BLaER1 (cell line): ENCODE measurements around the gene FES.

ENCODE experiments used
- H3K27ac ChIP-seq: shearing (Covaris generic); formaldehyde crosslinking; 2 replicates; pipeline ENCODE4 v1.8.1; 2022
- H3K27me3 ChIP-seq: shearing (Covaris generic); formaldehyde crosslinking; 2 replicates; pipeline ENCODE4 v1.8.1; 2022
- H3K36me3 ChIP-seq: shearing (Covaris generic); formaldehyde crosslinking; 2 replicates; pipeline ENCODE4 v1.8.1; 2022
- H3K4me1 ChIP-seq: shearing (Covaris generic); formaldehyde crosslinking; 2 replicates; pipeline ENCODE4 v1.8.1; 2022
- H3K4me2 ChIP-seq: shearing (Covaris generic); formaldehyde crosslinking; 2 replicates; pipeline ENCODE4 v1.8.1; 2022
- H3K4me3 ChIP-seq: shearing (Covaris generic); formaldehyde crosslinking; 2 replicates; pipeline ENCODE4 v1.8.1; 2022
- H3K9ac ChIP-seq: shearing (Covaris generic); formaldehyde crosslinking; 2 replicates; pipeline ENCODE4 v1.8.1; 2022
- H3K9me3 ChIP-seq: shearing (Covaris generic); formaldehyde crosslinking; 2 replicates; pipeline ENCODE4 v1.8.1; 2022
- H4K20me1 ChIP-seq: shearing (Covaris generic); formaldehyde crosslinking; 2 replicates; pipeline ENCODE4 v1.8.1; 2022
- Cebpa-rat ChIP-seq: shearing (Covaris generic); IDR thresholded peaks from 2 replicates; pipeline ENCODE4 v1.8.1; 2022

FES gene

DNA sequence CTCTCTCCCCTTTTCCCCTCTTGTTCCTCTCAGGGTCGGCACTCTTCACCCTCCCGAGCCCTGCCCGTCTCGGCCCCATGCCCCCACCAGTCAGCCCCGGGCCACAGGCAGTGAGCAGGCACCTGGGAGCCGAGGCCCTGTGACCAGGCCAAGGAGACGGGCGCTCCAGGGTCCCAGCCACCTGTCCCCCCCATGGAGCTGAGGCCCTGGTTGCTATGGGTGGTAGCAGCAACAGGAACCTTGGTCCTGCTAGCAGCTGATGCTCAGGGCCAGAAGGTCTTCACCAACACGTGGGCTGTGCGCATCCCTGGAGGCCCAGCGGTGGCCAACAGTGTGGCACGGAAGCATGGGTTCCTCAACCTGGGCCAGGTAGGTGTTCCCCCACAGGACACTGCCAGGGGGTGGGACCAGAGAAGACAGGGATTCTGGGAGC is 8.7 kb upstream of the FES start:
- Histone ChIP-seq H3K4me1 (peaks cover 51% of the 10 kb centered on the region), H3K27me3 (no peaks in the 10 kb centered on the region), H3K9ac (no peak overlapping the region), H3K36me3 (peaks cover 53% of the 10 kb centered on the region), H4K20me1 (peaks cover 49% of the 10 kb centered on the region), H3K4me2 (no peak overlapping the region), H3K9me3 (no peaks in the 10 kb centered on the region), H3K27ac (no peak overlapping the region), H3K4me3 (no peak overlapping the region)
- no peak for TF ChIP-seq Cebpa-rat

DNA sequence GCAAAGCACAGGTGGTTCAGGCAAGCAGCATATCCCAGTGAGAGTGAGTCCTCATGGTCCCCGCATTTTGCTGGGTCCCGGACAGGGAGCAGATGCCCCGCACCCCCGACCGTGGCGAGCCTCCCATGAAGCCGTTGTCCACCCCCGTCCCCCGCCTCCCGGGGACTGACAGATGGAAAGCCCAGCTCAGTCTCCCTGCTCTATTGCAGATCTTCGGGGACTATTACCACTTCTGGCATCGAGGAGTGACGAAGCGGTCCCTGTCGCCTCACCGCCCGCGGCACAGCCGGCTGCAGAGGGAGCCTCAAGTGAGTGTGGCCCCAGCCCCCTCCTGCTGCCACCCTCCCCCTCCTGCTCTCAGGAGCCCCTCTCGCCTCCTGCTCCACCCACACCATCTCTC is 8.3 kb upstream of the FES start:
- H3K9ac ChIP-seq: no peak overlapping the region
- peaks cover 58% of the 10 kb centered on the region for H3K36me3 ChIP-seq
- H3K4me1 ChIP-seq: peaks cover 46% of the 10 kb centered on the region
- H3K4me3 ChIP-seq: no peak overlapping the region
- H3K9me3 ChIP-seq: no peaks in the 10 kb centered on the region
- no peak overlapping the region for H3K4me2 ChIP-seq
- peaks cover 49% of the 10 kb centered on the region for H4K20me1 ChIP-seq
- no peaks in the 10 kb centered on the region for H3K27me3 ChIP-seq
- H3K27ac ChIP-seq: no peak overlapping the region
- no peak for TF ChIP-seq Cebpa-rat

DNA sequence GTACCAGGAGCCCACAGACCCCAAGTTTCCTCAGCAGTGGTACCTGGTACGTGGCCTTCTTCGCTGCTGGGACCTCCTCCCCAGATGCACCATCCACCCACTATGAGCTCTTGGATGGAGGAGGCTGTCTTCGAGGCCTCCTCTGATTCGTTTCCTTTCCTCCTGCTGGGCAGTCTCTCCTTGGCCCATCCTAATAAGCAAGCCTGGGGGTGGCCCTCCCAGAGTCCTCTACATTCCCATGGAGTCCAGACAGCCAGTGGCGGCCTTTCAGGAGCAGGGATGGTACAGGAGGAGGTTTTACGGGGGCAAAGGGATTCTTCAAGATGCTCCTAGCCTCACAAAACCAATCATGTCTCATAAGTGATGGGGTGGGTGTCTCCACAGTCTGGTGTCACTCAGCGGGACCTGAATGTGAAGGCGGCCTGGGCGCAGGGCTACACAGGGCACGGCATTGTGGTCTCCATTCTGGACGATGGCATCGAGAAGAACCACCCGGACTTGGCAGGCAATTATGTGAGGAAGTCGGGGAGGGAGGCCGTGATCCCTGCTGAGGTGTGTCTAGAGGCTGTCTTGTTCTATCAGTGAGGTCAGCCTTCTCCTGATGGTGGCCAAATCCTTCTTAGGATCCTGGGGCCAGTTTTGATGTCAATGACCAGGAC is 7.7 kb upstream of the FES start:
- no peak overlapping the region for H3K4me3 ChIP-seq
- H3K9me3 ChIP-seq: no peaks in the 10 kb centered on the region
- no peak for TF ChIP-seq Cebpa-rat
- H3K36me3 ChIP-seq: peaks cover 64% of the 10 kb centered on the region
- H3K27ac ChIP-seq: no peak overlapping the region
- no peak overlapping the region for H3K4me2 ChIP-seq
- H3K9ac ChIP-seq: no peak overlapping the region
- H4K20me1 ChIP-seq: peaks cover 49% of the 10 kb centered on the region
- no peaks in the 10 kb centered on the region for H3K27me3 ChIP-seq
- peaks cover 45% of the 10 kb centered on the region for H3K4me1 ChIP-seq

DNA sequence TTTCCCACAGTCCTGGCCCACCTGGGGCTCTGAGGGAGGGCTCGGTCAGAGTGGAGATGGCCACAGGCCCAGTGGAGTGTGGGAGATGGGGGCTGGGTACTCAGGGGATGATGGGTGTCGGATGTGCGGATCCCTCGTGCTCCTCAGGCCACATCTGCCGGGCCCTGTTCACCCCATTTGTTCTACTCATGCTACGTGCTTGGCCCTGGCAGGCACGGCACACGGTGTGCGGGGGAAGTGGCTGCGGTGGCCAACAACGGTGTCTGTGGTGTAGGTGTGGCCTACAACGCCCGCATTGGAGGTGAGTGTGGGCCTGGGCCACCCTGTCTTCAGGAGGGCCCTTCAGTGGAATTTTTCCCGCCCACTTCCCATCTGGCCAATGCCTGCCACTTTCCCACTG is 7.0 kb upstream of the FES start:
- no peaks in the 10 kb centered on the region for H3K27me3 ChIP-seq
- no peak overlapping the region for H3K4me2 ChIP-seq
- peaks cover 44% of the 10 kb centered on the region for H3K4me1 ChIP-seq
- no peak for TF ChIP-seq Cebpa-rat
- no peak overlapping the region for H3K4me3 ChIP-seq
- peaks cover 44% of the 10 kb centered on the region for H4K20me1 ChIP-seq
- no peak overlapping the region for H3K9ac ChIP-seq
- no peaks in the 10 kb centered on the region for H3K9me3 ChIP-seq
- H3K27ac ChIP-seq: no peak overlapping the region
- peaks cover 70% of the 10 kb centered on the region for H3K36me3 ChIP-seq

DNA sequence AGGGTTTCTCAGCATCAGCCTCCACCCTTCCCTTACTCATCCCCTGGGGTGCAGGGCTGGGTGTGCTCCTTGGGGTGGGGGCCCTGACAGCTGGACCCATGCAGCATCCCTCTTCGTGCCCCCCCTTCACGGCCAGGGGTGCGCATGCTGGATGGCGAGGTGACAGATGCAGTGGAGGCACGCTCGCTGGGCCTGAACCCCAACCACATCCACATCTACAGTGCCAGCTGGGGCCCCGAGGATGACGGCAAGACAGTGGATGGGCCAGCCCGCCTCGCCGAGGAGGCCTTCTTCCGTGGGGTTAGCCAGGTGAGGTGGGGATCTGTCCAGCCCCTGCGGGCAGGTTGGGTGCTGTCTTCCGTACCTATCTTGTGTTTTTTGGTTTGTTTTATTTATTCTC is 6.3 kb upstream of the FES start:
- Histone ChIP-seq H3K27me3 (no peaks in the 10 kb centered on the region), H3K4me2 (no peak overlapping the region), H4K20me1 (peaks cover 37% of the 10 kb centered on the region), H3K27ac (no peak overlapping the region), H3K9ac (no peak overlapping the region), H3K9me3 (no peaks in the 10 kb centered on the region), H3K4me3 (no peak overlapping the region), H3K36me3 (peaks cover 77% of the 10 kb centered on the region), H3K4me1 (peaks cover 44% of the 10 kb centered on the region)
- no peak for TF ChIP-seq Cebpa-rat

DNA sequence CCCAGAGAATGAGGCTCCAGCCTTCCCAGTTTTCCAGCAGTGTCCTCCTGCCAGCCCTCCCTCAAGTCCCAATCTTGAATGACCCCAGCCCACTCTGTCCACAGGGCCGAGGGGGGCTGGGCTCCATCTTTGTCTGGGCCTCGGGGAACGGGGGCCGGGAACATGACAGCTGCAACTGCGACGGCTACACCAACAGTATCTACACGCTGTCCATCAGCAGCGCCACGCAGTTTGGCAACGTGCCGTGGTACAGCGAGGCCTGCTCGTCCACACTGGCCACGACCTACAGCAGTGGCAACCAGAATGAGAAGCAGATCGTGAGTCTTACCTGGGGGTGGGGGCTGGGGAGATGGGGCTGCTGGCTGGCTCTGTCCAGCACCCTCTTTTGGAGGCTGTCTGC is 5.6 kb upstream of the FES start:
- Histone ChIP-seq H3K36me3 (peaks cover 78% of the 10 kb centered on the region), H3K4me1 (peaks cover 44% of the 10 kb centered on the region)
- TF ChIP-seq Cebpa-rat: no peak

DNA sequence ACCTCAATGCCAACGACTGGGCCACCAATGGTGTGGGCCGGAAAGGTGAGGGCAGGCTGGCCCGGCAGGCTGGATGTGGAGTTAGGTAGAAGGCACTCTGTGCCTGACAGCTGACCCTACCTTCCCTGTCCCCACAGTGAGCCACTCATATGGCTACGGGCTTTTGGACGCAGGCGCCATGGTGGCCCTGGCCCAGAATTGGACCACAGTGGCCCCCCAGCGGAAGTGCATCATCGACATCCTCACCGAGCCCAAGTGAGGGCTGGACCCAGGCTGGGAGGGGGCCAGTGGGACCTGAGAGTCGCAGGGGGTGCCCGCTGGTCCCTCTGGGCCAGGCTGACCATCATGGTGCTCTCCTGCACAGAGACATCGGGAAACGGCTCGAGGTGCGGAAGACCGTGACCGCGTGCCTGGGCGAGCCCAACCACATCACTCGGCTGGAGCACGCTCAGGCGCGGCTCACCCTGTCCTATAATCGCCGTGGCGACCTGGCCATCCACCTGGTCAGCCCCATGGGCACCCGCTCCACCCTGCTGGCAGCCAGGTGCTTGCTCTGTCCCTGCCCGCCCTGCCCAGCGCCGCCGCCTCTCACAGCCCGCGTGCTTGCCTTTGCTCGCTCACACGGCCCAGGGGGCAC is 4.5 kb upstream of the FES start:
- H3K9ac ChIP-seq: no peak overlapping the region
- no peak overlapping the region for H3K4me2 ChIP-seq
- no peak overlapping the region for H3K27ac ChIP-seq
- peaks cover 45% of the 10 kb centered on the region for H3K4me1 ChIP-seq
- no peaks in the 10 kb centered on the region for H3K9me3 ChIP-seq
- no peaks in the 10 kb centered on the region for H3K27me3 ChIP-seq
- H4K20me1 ChIP-seq: peaks cover 20% of the 10 kb centered on the region
- H3K36me3 ChIP-seq: peaks cover 78% of the 10 kb centered on the region
- TF ChIP-seq Cebpa-rat: no peak
- H3K4me3 ChIP-seq: no peak overlapping the region

More for the DNA sequence above, 5.6 kb upstream of the FES start:
- no peaks in the 10 kb centered on the region for H3K27me3 ChIP-seq
- peaks cover 31% of the 10 kb centered on the region for H4K20me1 ChIP-seq
- no peak overlapping the region for H3K4me2 ChIP-seq
- no peak overlapping the region for H3K4me3 ChIP-seq
- no peak overlapping the region for H3K27ac ChIP-seq
- H3K9ac ChIP-seq: no peak overlapping the region
- no peaks in the 10 kb centered on the region for H3K9me3 ChIP-seq

DNA sequence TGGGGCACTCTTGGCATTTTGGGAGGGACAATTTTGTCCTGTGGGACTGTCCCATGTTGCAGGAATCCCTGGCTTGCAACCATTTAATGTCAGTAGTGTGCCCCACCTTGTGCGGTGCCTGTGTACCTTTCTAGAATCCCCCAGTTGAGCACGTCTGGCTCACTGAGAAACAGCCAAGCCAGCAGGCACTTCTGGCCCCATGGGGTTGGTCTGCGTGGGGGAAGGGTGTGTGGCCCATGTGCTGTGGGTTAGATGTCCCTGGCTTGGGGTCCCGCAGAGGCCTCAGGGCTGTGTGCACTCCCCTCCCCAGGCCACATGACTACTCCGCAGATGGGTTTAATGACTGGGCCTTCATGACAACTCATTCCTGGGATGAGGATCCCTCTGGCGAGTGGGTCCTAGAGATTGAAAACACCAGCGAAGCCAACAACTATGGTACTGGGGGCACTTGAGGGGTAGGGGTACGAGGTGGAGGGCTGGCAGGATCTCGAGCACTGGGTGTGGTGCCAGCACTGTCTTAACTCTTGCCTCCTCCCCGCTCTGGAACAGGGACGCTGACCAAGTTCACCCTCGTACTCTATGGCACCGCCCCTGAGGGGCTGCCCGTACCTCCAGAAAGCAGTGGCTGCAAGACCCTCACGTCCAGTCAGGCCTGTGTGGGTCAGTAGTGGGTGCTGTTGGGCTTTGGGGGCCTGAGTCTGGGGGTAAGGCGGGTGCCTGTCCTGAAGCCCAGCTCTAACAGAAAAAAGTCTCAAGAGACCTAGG is 3.7 kb upstream of the FES start:
- no peak for TF ChIP-seq Cebpa-rat
- Histone ChIP-seq H4K20me1 (peaks cover 14% of the 10 kb centered on the region), H3K9ac (no peak overlapping the region), H3K36me3 (peaks cover 75% of the 10 kb centered on the region), H3K27ac (no peak overlapping the region), H3K4me1 (peaks cover 50% of the 10 kb centered on the region), H3K9me3 (no peaks in the 10 kb centered on the region), H3K27me3 (no peaks in the 10 kb centered on the region), H3K4me2 (no peak overlapping the region), H3K4me3 (no peak overlapping the region)

DNA sequence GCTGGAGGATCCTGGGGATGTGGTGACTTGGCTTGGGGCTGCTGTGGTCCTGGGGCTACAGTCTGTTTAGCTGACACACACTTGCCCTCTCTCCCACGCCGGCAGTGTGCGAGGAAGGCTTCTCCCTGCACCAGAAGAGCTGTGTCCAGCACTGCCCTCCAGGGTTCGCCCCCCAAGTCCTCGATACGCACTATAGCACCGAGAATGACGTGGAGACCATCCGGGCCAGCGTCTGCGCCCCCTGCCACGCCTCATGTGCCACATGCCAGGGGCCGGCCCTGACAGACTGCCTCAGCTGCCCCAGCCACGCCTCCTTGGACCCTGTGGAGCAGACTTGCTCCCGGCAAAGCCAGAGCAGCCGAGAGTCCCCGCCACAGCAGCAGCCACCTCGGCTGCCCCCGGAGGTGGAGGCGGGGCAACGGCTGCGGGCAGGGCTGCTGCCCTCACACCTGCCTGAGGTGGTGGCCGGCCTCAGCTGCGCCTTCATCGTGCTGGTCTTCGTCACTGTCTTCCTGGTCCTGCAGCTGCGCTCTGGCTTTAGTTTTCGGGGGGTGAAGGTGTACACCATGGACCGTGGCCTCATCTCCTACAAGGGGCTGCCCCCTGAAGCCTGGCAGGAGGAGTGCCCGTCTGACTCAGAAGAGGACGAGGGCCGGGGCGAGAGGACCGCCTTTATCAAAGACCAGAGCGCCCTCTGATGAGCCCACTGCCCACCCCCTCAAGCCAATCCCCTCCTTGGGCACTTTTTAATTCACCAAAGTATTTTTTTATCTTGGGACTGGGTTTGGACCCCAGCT is 2.9 kb upstream of the FES start:
- Histone ChIP-seq H3K9ac (no peak overlapping the region), H3K9me3 (no peaks in the 10 kb centered on the region), H3K27me3 (no peaks in the 10 kb centered on the region), H3K4me3 (no peak overlapping the region), H4K20me1 (peaks cover 12% of the 10 kb centered on the region; the same call in 1 of the 2 replicates), H3K4me2 (no peak overlapping the region), H3K36me3 (peaks cover 68% of the 10 kb centered on the region), H3K27ac (no peak overlapping the region), H3K4me1 (peaks cover 52% of the 10 kb centered on the region)
- no peak for TF ChIP-seq Cebpa-rat
